Left ventricle myocardium superior (tissue), 1 donor: Measurements from ENCODE around the gene IFNA7. TPM values are rescaled to one million over a fixed set of nuclear protein-coding genes. Genes with fewer than 3 reads are reported as not detected.
"Not testable (repeated sequence)": the region's sequence is repeated elsewhere in the genome, so short reads cannot be mapped to it uniquely, and the experiment has no call there.

Source experiments
- ATAC-seq: fragments of 200-7000 bp; cut with Tn5 transposase; one replicate; pipeline ENCODE4 v1.9.1; 2020; ENCODE audit warnings: mild to moderate bottlenecking, moderate library complexity
- DNase-seq: peaks from one replicate; pipeline ENCODE4 v3.0.0-alpha.2; 2020
- intact Hi-C: fragments of 100-400 bp; cut with micrococcal nuclease; formaldehyde crosslinking; loops from one replicate; pipeline ENCODE4 v1.11.0; 2022
- total RNA-seq: library from RNA; stranded (reverse); fragmentation: NEBNext Ultra II Directional; extraction: Animal tissue kit (Norgen Biotek cat#: 25700); gene quantifications from one replicate; pipeline ENCODE4 v1.2.1, GENCODE V29; 2021
- donor health status: DM: no; HTN: yes; CAD: no; lungs with severe emphysema.

Gene IFNA7
- total RNA-seq, 1 donor from 2014 or later, result not detected

DNA sequence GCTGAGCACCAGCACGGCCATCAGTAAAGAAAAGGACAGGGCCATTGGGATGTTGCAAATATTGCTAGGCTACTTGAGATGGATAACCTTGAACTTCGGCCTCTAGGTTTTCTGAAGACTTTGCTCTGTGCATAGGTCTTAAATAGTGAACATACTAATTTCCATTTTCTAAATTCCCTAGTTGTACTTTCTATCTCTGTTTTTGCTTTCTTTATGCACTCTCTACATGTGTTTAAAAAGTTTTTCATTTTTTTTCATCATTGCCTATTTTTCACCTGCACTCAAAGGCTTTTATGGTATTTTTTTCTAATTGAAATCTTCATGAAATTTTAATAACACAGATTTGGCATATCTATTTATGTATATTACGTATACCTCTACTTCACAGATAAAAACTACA is 14.5 kb downstream of the IFNA7 start, which contains the start of gene IFNA4:
Gene IFNA4, minus strand, starts transcription at position 101 of the 400 bp plus-strand sequence. Its CDS starts 56 bp downstream, at position 45.
- ATAC-seq, intact Hi-C loops, DNase-seq: not testable (repeated sequence)

DNA sequence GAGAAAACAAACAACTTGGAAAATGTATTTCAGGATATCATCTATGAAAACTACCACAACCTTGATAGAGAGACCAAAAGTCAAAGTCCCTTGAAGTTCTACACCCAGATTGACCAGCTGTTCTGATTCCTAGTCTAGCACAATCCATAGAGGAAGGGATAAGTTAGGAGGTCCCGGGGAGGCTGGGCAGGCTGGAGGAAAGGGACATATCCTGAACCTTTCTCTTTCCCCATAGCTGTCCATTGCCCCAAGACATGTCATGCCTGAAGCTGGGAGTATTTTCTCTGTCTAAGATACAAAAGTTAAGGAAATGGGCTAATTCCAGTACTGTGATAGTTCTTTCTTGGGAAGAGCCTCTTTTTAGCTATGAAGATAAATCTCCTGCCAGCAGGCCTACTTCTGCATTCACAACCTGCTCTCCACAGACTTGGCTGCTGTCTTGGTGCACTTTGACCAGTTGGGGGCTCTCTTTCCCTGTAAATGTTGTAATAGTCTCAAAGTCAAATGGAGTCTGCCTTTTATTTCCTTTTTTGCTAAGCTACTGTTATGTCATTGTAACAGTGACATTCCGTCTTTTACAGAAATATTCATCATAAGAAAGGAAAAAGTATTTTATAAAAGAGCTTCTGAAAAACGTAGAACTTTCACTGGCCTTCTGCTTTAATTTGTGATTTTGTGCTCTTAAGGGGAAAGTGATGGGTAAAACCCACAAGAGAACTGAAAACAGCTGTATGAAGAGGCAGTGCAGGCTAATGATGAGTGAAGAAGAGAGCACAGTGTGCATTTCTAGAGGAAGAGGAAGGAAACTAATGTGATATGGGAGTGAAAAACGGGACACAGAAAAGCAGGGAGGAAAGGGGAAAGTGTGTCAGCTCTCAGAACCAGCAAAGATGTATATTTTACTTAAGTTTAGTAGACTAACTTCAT is 18.9 kb downstream of the IFNA7 start:
- intact Hi-C loops, DNase-seq: not testable (repeated sequence)
- peak; percentile 40 for ATAC-seq

DNA sequence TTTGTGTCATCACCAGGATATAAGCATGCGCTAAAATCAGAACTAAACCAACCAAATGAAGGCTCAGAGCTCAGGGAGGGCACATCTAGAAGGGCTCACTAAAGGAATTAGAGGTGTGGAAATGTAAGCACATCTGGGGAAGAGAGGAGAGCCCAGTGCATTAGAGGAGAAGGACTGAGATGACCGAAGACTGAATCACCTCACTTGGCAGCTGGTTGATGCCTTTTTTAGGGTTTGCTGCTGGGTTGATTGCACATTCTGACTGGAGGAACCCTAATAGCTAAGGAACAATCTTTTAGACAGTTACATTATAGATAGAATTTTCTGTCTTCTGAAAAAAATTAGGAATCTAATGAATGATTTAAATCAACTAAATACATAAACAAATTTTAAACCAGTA is 27.3 kb downstream of the IFNA7 start:
- DNase-seq (no peak), ATAC-seq (no peak)
- intact Hi-C loops, result no loop called here

DNA sequence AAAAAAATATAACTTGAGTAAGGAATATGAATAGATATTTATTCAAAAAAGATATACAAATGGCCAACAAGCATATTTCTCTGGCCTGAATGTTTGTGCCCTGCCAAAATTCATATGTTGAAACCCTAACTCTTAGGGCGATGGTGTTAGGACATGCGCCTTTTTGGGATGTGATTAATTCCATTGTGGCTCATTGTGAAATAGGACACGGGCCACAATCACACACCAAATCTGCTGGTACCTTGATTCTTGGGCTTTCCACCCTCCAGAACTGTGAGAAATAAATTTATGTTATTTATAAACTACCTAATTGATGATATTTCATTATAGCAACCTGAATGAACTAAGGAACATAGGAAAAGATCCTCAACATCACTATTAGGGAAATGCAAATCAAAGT is 29.8 kb downstream of the IFNA7 start:
- no peak for ATAC-seq
- intact Hi-C loops, result no loop called here
- DNase-seq, result no peak

DNA sequence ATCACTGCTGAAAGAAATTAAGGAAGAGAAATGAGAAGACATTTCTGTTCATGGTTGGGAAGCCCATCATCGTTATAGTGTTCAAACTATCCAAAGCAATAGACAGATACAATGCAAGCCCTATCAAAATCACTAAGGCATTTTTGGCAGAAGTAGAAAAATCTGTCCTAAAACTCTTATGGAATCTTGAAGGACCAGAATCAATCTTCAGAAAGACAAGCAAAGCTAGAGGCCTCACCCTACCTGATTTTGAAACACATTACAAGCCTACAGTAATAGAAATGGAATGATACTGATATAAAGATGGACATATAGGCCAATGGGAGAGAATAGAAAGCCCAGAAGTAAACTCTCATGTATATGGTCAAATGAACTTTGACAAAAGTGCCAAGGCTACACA is 30.7 kb downstream of the IFNA7 start:
- intact Hi-C loops, result no loop called here
- ATAC-seq (no peak), DNase-seq (no peak)

DNA sequence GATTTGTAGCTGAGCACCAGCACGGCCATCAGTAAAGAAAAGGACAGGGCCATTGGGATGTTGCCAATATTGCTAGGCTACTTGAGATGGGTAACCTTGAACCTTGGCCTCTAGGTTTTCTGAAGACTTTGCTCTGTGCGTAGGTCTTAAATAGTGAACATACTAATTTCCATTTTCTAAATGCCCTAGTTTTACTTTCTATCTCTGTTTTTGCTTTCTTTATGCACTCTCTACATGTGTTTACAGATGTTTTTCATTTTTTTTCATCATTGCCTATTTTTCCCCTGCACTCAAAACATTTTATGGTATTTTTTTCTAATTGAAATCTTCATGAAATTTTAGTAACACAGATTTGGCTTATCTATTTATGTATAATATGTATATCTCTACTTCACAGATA is 35.4 kb downstream of the IFNA7 start, which contains the start of gene IFNA21:
Gene IFNA21, minus strand, starts transcription at position 101 of the 400 bp plus-strand sequence. Its CDS starts 48 bp downstream, at position 53.
- intact Hi-C loops, DNase-seq, ATAC-seq: not testable (repeated sequence)

DNA sequence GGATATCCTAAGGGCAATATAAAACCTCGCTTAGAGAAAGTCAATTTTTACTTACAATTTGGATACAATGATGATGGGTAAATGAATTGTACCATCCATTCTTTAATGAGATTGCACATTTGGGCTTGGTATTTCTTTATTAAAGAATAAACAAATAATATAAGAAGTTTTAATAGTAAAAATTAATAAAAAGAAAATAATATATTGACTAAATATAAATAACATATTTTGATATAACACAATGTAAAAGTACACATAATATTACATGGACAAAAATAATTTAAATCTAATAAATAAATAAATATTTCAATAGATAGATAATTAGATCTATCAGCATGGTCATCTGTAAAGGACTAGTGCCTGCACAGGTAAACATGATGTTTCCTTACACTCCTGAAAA is 36.5 kb downstream of the IFNA7 start:
- no peak for ATAC-seq
- intact Hi-C loops, result no loop called here
- DNase-seq, result no peak

DNA sequence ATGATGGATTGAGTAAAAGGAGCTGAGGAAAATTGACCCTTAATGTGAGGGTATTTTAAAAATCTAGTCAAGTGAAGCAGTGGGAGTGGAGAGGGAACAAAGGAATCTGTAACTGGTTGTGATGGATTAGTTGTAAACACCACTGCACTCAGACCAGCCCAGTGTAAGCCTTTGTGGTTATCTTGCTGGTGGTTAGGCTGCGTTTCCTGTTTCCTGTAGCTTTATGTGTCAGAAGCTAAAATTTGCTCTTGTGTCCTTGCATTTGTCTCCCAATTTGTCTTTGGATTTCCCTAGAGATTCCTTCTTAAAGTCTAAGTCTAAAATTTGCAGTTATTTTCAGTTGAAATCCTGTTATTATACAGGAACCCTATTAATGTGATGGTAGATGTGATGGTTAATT is 41.8 kb downstream of the IFNA7 start:
- ATAC-seq, result no peak
- no peak for DNase-seq
- intact Hi-C loops, result no loop called here

DNA sequence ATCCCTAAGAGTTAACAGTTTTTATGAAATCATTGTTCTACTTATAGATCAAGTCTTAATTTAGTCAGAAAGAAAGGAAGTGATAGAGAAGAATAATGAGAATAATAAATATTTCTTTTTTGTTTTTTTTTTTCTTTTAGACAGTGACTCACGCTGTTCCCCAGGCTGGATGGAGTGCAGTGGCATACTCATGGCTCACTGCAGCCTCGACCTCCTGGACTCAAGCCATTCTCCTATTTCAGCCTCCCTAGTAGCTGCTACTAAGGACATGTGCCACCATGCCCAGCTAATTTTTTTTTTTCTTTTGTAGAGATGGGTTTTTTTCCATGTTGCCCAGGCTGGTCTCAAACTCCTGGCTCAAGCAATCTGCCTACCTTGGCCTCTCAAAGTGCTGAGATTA is 46.5 kb downstream of the IFNA7 start:
- DNase-seq (no peak), ATAC-seq (no peak)
- intact Hi-C loops, result no loop called here

DNA sequence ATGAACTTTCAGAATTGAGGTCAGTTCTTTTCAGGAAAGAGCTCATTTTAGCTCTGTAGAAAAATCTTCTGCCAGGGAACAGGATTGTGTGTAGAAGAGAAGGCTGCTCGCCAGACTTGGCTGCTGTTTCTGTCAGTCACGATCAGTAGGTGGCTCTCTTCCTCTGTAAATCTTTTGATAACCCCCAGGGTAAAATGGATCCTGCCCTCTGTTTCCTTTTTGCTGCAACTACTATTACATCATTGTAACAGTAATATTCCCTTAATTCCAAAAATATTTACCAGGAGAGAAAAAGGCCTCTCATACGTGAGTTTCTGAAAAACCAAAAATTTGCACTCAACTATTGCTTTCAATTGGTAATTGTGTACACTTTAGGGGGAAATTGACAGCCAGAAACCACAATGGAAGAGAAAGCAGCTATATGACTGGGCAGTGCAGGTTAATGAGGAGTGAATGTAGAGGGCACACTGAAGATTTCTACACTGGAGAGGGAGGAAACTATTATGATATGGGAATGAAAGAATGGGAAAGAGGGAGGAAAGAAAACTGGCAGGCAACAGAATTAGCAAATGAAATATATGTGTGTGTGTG is 47.9 kb downstream of the IFNA7 start:
- ATAC-seq (peak; percentile 31), DNase-seq (no peak)
- intact Hi-C loops, result no loop called here

DNA sequence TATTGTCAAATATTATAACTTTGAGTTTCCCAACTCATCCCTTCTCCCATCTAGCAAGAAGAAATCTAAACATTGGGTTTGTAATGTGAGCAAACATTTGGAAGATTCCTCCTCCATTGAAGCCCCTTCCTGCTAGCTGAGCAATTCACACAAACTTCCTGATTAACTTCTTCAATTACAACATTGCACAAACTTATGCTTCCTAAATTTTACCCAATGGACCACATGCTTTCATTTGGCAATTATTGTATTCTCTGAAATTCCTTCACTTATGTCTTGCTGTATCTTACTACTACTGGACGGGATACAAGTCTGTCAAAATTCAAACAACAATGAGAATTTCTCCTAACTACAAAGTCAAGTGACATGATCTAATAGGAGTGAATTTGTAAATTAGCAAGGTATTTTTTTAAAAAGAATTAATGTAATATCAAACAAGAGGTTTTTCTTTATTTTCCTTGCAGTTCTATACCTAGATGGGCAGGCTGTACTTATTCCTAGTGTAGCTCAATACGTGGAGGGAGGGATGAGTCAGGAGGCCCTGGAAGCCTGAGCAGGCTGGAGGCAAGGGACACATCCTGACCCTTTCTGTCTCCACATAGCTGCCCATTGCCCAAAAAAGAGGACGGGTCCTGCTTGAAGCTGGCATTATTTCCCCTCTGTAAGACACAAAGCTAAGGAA is 48.5 kb downstream of the IFNA7 start:
- ATAC-seq (no peak), DNase-seq (no peak)
- intact Hi-C loops, result no loop called here

Other genes starting within 250 kb of the IFNA7 start
- gene HACD4, start 170.6 kb downstream of the IFNA7 start, total RNA-seq, result 0.89 TPM
- gene IFNB1, start 124.3 kb downstream of the IFNA7 start, total RNA-seq, result not detected
- gene IFNW1, start 60.4 kb downstream of the IFNA7 start, total RNA-seq, result not detected
- gene IFNA21, start 35.5 kb downstream of the IFNA7 start, total RNA-seq, result not detected
- not detected for gene IFNA4, start 14.6 kb downstream of the IFNA7 start, total RNA-seq
- gene IFNA10, start 4.9 kb upstream of the IFNA7 start, total RNA-seq, result not detected
- not detected for gene IFNA16, start 15.1 kb upstream of the IFNA7 start, total RNA-seq
- gene IFNA17, start 26.0 kb upstream of the IFNA7 start, total RNA-seq, result not detected
- gene IFNA14, start 37.8 kb upstream of the IFNA7 start, total RNA-seq, result not detected
- not detected for gene IFNA5, start 103.1 kb upstream of the IFNA7 start, total RNA-seq
- 11.2 TPM for gene KLHL9, start 133.2 kb upstream of the IFNA7 start, total RNA-seq
- not detected for gene IFNA6, start 148.7 kb upstream of the IFNA7 start, total RNA-seq
- not detected for gene IFNA13, start 165.9 kb upstream of the IFNA7 start, total RNA-seq
- gene IFNA2, start 183.2 kb upstream of the IFNA7 start, total RNA-seq, result not detected
- not detected for gene IFNA8, start 206.9 kb upstream of the IFNA7 start, total RNA-seq
- gene IFNA1, start 238.2 kb upstream of the IFNA7 start, total RNA-seq, result not detected